Left forelimb (tissue), 1 donor: Measurements from ENCODE around the gene FJX1.
A peak's percentile ranks its signal among the peaks of the same experiment; 100 is the strongest.

ENCODE experiments used
- DNase-seq: peaks from one replicate; pipeline ENCODE4 v3.0.0-alpha.2; 2018; ENCODE audit warnings: low spot score

The FJX1 gene

GRCh38 chr11:35617687-35618496 lies at the start of gene FJX1:
TSS of gene FJX1 (plus strand) at chr11:35618460. CDS start at chr11:35618637, 177 bp downstream.
- DNase-seq: peak; percentile 89

DNA sequence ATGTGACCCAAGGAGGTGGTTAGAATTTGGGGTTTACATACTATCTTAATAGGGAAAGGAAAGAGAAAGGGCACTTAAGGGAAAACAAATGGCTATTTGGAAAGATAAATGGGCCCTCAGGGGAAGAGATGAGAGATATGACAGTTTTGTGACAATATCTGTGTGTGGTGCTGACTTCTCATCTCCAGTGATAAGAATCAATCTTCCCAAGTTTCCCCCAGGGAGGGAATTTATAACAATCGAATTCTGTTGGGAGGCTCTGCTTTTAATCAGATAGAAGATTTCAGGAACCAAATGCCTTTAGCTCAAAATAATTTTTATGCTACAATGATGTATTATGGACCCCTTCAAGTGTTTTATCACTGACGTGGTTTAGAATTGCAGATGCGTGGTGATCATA lies 46.6 kb upstream of the FJX1 start:
- no peak for DNase-seq

- no peak for DNase-seq
These were observed 38.5 kb upstream of the FJX1 start for GRCh38 chr11:35579557-35580396.

- no peak for DNase-seq
These were observed 37.9 kb upstream of the FJX1 start for GRCh38 chr11:35580397-35580781.

DNA sequence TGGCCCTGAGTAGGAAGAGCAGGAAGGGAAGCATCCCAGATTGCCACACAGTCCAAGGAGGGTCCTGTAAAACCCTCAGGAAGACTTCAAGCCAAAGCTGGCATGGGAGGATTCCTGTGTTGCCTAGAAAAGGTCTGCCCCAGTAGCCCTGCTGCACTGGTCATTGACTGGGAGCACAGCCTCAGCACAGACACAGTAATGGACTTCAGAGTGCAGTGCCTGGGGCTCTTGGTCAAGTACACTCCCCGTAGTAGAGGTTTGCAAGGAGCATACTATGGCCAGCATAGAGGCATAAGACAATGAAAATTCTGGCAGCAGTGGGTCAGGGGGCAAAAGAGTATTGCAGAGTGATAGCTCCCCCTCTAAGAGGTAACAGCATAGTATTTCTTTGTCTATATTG lies 36.2 kb upstream of the FJX1 start:
- no peak for DNase-seq

GRCh38 chr11:35583126-35583525 lies 35.1 kb upstream of the FJX1 start:
- DNase-seq: no peak

DNA sequence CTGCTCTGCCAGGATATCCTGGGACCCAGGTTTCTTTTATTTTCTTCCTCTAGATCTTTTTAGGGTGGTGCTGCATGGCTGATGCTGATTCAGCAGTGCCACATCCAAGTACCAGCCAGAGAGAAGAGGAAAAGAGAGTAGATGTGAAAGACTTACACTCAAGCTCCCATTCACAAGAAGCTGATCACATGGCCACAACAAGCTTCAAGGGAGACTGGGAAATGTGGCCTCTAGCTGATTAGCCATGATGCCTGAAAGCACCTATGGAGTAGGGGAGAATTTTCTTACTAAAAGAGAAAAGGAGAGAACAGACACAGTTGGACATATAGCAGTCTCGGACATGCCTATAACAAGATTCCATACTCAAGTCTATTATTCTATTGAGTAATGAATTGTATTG lies 34.4 kb upstream of the FJX1 start:
- no peak for DNase-seq

GRCh38 chr11:35584321-35584720 lies 33.9 kb upstream of the FJX1 start:
- no peak for DNase-seq

- no peak for DNase-seq
These were observed 32.8 kb upstream of the FJX1 start for GRCh38 chr11:35585416-35585815.

- no peak for DNase-seq
These were observed 32.0 kb upstream of the FJX1 start for GRCh38 chr11:35586222-35586621.

DNA sequence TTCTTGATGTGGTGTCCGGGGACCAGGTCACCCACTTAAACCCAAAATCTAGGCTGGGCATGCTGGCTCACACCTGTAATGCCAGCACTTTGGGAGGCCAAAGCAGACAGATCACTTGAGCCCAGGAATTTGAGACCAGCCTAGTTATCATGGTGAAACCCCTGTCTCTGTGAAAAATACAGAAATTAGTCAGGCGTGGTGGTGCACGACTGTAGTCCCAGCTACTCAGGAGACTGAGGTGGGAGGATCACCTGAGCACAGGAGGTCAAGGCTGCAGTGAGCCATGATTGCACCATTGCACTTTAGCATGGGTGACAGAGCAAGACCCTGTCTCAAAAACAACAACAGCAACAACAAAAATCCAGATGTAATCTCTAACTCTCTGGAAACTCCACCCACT lies 30.3 kb upstream of the FJX1 start:
- no peak for DNase-seq

DNA sequence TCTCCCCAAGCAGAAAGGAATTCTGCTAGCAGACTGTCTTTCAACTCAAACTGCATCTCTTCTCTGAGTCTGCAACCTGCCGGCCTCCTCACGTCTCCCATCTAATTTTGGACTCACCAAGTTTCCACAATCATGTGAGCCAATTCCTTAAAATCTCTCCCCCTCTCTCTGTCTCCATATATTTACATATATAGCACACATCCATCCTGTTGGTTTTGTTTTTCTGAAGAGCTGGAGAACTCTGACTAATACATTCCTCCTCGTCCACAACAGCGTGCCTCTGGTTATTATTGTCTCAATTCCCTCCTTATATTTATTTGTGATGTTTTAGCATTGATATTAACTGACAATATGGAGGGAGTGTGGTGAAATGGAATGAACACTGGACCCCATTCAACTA lies 29.6 kb upstream of the FJX1 start:
- no peak for DNase-seq

- DNase-seq: no peak
These were observed 29.0 kb upstream of the FJX1 start for GRCh38 chr11:35589281-35589680.

GRCh38 chr11:35590412-35590811 lies 27.8 kb upstream of the FJX1 start:
- DNase-seq: no peak

GRCh38 chr11:35593143-35593542 lies 25.1 kb upstream of the FJX1 start:
- DNase-seq: no peak

- DNase-seq: no peak
These were observed 23.6 kb upstream of the FJX1 start for GRCh38 chr11:35594680-35595079.

GRCh38 chr11:35598254-35599125 lies 19.8 kb upstream of the FJX1 start:
- no peak for DNase-seq

- no peak for DNase-seq
These were observed 17.9 kb upstream of the FJX1 start for GRCh38 chr11:35600331-35600838.

DNA sequence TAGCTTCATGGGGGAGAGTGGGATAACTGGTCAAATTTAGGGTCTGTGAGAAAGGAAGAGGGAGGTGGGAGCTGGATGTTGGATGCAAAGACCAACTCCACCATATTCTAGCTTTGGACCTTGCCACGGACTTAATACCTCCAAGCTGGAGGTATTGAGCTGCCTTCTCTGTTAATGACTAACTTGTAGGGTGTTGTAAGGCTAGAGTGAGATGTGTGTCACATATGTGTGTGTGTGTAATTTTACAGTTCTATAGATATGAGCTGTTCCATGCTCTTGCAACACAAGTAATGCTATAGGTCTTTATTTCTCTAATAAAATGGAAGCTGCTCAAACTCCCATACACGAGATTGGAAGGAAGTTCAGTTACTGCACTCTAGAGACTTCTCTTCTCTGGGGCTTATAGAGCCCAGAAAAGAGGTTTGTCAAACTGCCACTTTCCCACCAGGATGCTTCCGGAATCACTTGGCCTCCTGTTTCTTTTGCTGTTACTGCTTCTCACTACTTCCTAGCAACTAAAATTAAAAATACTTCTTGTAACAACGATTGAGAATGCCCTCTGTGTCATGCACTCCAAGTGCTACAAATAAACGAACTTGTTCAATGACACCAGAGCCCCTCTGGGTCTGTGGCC lies 16.0 kb upstream of the FJX1 start:
- DNase-seq: no peak

DNA sequence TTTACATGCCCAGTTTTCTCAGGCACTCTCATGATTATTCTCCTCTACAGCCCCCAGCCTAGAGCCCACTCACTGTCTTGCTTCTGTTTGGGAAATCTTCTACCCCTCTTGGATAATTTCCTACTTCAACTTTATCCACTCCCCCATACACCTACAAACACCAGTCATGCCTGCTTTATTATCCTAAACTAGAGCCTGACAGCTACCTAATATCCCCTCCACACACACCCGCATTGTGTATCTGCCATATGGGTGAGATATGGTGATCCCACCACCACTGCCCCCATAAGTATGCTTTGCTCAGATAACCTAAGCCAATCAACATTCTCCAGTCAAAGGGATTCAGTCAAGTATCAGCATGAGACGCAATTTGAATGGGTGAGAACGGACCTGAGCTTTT lies 15.3 kb upstream of the FJX1 start:
- DNase-seq: no peak

GRCh38 chr11:35605706-35606105 lies 12.6 kb upstream of the FJX1 start:
- DNase-seq: no peak

- DNase-seq: no peak
These were observed 12.1 kb upstream of the FJX1 start for GRCh38 chr11:35606206-35606605.
